A549 treated with CpdA at 1 μM for 4 hours (cell line): ENCODE data around the gene PLPPR5. TPM values are rescaled to one million over a fixed set of nuclear protein-coding genes. Genes with fewer than 3 reads are reported as not detected.

Experiments used
- total RNA-seq: library from RNA; stranded (reverse); fragments of 200-300 nt; extraction: Qiagen RNA extraction; gene quantifications from 5 replicates; pipeline ENCODE4 v1.2.3, GENCODE V29; 2022; ENCODE audit warnings: low read depth

The PLPPR5 gene, protein sequence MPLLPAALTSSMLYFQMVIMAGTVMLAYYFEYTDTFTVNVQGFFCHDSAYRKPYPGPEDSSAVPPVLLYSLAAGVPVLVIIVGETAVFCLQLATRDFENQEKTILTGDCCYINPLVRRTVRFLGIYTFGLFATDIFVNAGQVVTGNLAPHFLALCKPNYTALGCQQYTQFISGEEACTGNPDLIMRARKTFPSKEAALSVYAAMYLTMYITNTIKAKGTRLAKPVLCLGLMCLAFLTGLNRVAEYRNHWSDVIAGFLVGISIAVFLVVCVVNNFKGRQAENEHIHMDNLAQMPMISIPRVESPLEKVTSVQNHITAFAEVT
- total RNA-seq = not detected in 5 replicates

DNA sequence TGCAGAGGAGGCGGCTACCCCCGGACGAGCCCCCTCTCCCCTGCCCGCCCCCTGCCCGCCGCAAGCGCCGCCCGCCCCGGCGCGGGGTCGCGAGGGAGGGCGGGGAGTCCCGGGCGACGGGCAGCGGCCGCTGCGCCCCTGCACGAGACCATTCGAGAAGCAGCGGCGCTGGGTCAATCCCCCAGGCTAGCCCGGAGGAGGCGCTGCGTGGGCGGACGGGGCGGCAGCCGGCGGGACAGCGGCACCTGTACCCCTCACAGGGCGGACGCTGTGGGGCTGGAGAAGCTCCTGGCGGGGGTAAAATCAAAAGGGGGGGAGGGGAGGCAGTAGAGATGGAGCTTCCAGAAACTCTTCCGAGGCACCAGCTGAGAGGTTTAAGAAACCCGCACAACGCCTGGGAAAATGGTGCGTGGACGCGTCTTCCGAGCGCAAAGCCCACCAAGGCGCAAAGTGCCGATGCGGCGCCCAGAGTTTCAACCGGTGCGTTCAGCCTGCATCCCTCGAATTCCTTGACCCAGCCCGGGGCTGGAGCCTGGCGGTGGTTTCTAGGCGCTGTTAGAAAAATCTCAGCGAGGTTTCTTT, at the start of gene PLPPR5:
PLPPR5 (minus strand) TSS at position 1 of the 582 bp plus-strand sequence. CDS start 190 bp downstream, outside the sequence.

